Sigmoid colon (tissue), 4 donors: ENCODE results near the gene ADAMTS12.

Source experiments
- EP300 ChIP-seq, 4 donors: sonication (generic); formaldehyde crosslinking; IDR thresholded peaks; one replicate each; pipeline ENCODE4 v1.6.1; 2017; ENCODE audit warnings: antibody characterized with exemption in 4 of 4
- POLR2A ChIP-seq, 2 donors: fragments of 450-650 bp; IDR thresholded peaks; one replicate each; pipeline ENCODE4 v1.6.1; 2016; ENCODE audit warnings: antibody characterized with exemption in 2 of 2, mild to moderate bottlenecking in 2 of 2, moderate library complexity in 2 of 2
- TF ChIP-seq, protein P1 (sequence below), 4 experiments: fragments of 450-650 bp in 3 of 4; fragments of 200-600 bp in 1 of 4; IDR thresholded peaks; one replicate each; pipeline ENCODE4 v1.5.1; 2016 to 2019; ENCODE audit warnings: antibody characterized with exemption in 4 of 4, mild to moderate bottlenecking in 3 of 4, moderate library complexity in 2 of 4

DNA sequence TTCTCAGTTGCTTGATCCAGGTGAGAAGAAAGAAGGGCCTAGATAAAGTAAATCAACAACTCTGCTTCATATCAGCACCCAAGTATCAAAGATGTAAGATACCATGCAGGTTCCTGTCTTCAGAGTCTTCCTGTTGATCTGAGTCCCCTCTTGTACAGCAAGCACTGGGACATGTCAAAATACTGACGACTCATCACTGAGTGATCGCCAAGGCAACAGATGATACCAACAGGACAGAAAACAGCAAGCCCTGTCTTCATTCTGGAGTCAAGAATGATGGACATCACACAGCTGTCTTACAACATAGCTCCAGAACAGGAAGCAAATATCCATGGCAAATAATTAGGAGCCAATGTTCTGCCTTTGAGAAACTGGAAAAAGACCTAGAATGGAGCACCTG is 367.3 kb downstream of the ADAMTS12 start:
- TF ChIP-seq, protein P1, sequence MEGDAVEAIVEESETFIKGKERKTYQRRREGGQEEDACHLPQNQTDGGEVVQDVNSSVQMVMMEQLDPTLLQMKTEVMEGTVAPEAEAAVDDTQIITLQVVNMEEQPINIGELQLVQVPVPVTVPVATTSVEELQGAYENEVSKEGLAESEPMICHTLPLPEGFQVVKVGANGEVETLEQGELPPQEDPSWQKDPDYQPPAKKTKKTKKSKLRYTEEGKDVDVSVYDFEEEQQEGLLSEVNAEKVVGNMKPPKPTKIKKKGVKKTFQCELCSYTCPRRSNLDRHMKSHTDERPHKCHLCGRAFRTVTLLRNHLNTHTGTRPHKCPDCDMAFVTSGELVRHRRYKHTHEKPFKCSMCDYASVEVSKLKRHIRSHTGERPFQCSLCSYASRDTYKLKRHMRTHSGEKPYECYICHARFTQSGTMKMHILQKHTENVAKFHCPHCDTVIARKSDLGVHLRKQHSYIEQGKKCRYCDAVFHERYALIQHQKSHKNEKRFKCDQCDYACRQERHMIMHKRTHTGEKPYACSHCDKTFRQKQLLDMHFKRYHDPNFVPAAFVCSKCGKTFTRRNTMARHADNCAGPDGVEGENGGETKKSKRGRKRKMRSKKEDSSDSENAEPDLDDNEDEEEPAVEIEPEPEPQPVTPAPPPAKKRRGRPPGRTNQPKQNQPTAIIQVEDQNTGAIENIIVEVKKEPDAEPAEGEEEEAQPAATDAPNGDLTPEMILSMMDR (IDR thresholded peaks at IDR 0.05), result no peak
- TF ChIP-seq EP300 (IDR thresholded peaks at IDR 0.05) (no peak), POLR2A (IDR thresholded peaks at IDR 0.05) (no peak)
